ENCODE measurements around the gene PRKN. TPM values are rescaled to one million over a fixed set of nuclear protein-coding genes. Genes with fewer than 3 reads are reported as not detected.
"Not testable (repeated sequence)": the region's sequence is repeated elsewhere in the genome, so short reads cannot be mapped to it uniquely, and the experiment has no call there.

The PRKN gene
- total and polyA plus RNA-seq, 2 donors (not counting 1 experiment from before 2014, with no cell fraction given), result 0.43 to 4.6 TPM

- H2AFZ ChIP-seq (ENCODE audit: low read length), result no peak overlapping the region
- DNase-seq (ENCODE audit: low read depth in 2 of 2), result no peak
- no peak overlapping the region for H3K4me3 ChIP-seq (replicated peaks in 1 of 4; ENCODE audit: control extremely low read depth in 1 of 4, insufficient read depth in 1 of 4, low read depth in 3 of 4, low read length in 4 of 4)
- no peaks in the 10 kb centered on the region for H3K79me2 ChIP-seq (ENCODE audit: control insufficient read depth, insufficient read depth, low read length)
- no peaks in the 10 kb centered on the region for H3K27me3 ChIP-seq (ENCODE audit: control insufficient read depth, insufficient read depth, low read length)
- H3K9me3 ChIP-seq (ENCODE audit: control insufficient read depth, insufficient read depth, low read depth, low read length), result no peaks in the 10 kb centered on the region
- no peak overlapping the region for H3K9ac ChIP-seq (ENCODE audit: insufficient read depth, low read length)
- H3K36me3 ChIP-seq (ENCODE audit: control insufficient read depth, insufficient read depth, low read length), result no peaks in the 10 kb centered on the region
- no peaks in the 10 kb centered on the region for H3K4me1 ChIP-seq (ENCODE audit: control insufficient read depth, extremely low read depth, insufficient read depth, low read length)
- no peak overlapping the region for H3K4me2 ChIP-seq (ENCODE audit: extremely low read depth, insufficient read depth, low read length)
- no peaks in the 10 kb centered on the region for H4K20me1 ChIP-seq (ENCODE audit: control insufficient read depth, extremely low read depth, insufficient read depth, low read length)
- H3K27ac ChIP-seq (ENCODE audit: insufficient read depth, low read length), result no peak overlapping the region
- TF ChIP-seq, protein P1, sequence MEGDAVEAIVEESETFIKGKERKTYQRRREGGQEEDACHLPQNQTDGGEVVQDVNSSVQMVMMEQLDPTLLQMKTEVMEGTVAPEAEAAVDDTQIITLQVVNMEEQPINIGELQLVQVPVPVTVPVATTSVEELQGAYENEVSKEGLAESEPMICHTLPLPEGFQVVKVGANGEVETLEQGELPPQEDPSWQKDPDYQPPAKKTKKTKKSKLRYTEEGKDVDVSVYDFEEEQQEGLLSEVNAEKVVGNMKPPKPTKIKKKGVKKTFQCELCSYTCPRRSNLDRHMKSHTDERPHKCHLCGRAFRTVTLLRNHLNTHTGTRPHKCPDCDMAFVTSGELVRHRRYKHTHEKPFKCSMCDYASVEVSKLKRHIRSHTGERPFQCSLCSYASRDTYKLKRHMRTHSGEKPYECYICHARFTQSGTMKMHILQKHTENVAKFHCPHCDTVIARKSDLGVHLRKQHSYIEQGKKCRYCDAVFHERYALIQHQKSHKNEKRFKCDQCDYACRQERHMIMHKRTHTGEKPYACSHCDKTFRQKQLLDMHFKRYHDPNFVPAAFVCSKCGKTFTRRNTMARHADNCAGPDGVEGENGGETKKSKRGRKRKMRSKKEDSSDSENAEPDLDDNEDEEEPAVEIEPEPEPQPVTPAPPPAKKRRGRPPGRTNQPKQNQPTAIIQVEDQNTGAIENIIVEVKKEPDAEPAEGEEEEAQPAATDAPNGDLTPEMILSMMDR (conservative IDR thresholded peaks at IDR 0.05 in 1 of 2, IDR thresholded peaks at IDR 0.05 in 1 of 2; ENCODE audit: low read depth in 1 of 2, low read length in 2 of 2), result no peak
- TF ChIP-seq EZH2 (IDR thresholded peaks at IDR 0.05; ENCODE audit: low read length, missing control alignments), result no peak
These were observed 857.2 kb downstream of the PRKN start for GRCh38 chr6:161870236-161870901.

- TF ChIP-seq, protein P1 (conservative IDR thresholded peaks at IDR 0.05 in 1 of 2, IDR thresholded peaks at IDR 0.05 in 1 of 2; ENCODE audit: low read depth in 1 of 2, low read length in 2 of 2), result no peak
- no peak for TF ChIP-seq EZH2 (IDR thresholded peaks at IDR 0.05; ENCODE audit: low read length, missing control alignments)
- H3K4me2 ChIP-seq (ENCODE audit: extremely low read depth, insufficient read depth, low read length), result no peak overlapping the region
- H3K79me2 ChIP-seq (ENCODE audit: control insufficient read depth, insufficient read depth, low read length), result no peaks in the 10 kb centered on the region
- DNase-seq (ENCODE audit: low read depth in 2 of 2), result no peak
- no peak overlapping the region for H2AFZ ChIP-seq (ENCODE audit: low read length)
- H4K20me1 ChIP-seq (ENCODE audit: control insufficient read depth, extremely low read depth, insufficient read depth, low read length), result no peaks in the 10 kb centered on the region
- no peaks in the 10 kb centered on the region for H3K27me3 ChIP-seq (ENCODE audit: control insufficient read depth, insufficient read depth, low read length)
- H3K9me3 ChIP-seq (ENCODE audit: control insufficient read depth, insufficient read depth, low read depth, low read length), result no peaks in the 10 kb centered on the region
- H3K4me3 ChIP-seq (replicated peaks in 1 of 4; ENCODE audit: control extremely low read depth in 1 of 4, insufficient read depth in 1 of 4, low read depth in 3 of 4, low read length in 4 of 4), result no peak overlapping the region
- H3K4me1 ChIP-seq (ENCODE audit: control insufficient read depth, extremely low read depth, insufficient read depth, low read length), result no peaks in the 10 kb centered on the region
- H3K9ac ChIP-seq (ENCODE audit: insufficient read depth, low read length), result no peak overlapping the region
- H3K36me3 ChIP-seq (ENCODE audit: control insufficient read depth, insufficient read depth, low read length), result no peaks in the 10 kb centered on the region
- no peak overlapping the region for H3K27ac ChIP-seq (ENCODE audit: insufficient read depth, low read length)
These were observed 858.1 kb downstream of the PRKN start for GRCh38 chr6:161869491-161869890.

GRCh38 chr6:161866570-161866969 is 861.0 kb downstream of the PRKN start:
- TF ChIP-seq EZH2 (IDR thresholded peaks at IDR 0.05; ENCODE audit: low read length, missing control alignments), result no peak
- TF ChIP-seq, protein P1 (conservative IDR thresholded peaks at IDR 0.05 in 1 of 2, IDR thresholded peaks at IDR 0.05 in 1 of 2; ENCODE audit: low read depth in 1 of 2, low read length in 2 of 2), result no peak
- Histone ChIP-seq H3K4me3 (replicated peaks in 1 of 4; ENCODE audit: control extremely low read depth in 1 of 4, insufficient read depth in 1 of 4, low read depth in 3 of 4, low read length in 4 of 4) (no peak overlapping the region), H4K20me1 (ENCODE audit: control insufficient read depth, extremely low read depth, insufficient read depth, low read length) (no peaks in the 10 kb centered on the region), H3K27me3 (ENCODE audit: control insufficient read depth, insufficient read depth, low read length) (no peaks in the 10 kb centered on the region), H3K9ac (ENCODE audit: insufficient read depth, low read length) (no peak overlapping the region), H3K36me3 (ENCODE audit: control insufficient read depth, insufficient read depth, low read length) (no peaks in the 10 kb centered on the region), H2AFZ (ENCODE audit: low read length) (no peak overlapping the region), H3K27ac (ENCODE audit: insufficient read depth, low read length) (no peak overlapping the region), H3K4me2 (ENCODE audit: extremely low read depth, insufficient read depth, low read length) (no peak overlapping the region), H3K9me3 (ENCODE audit: control insufficient read depth, insufficient read depth, low read depth, low read length) (no peaks in the 10 kb centered on the region), H3K79me2 (ENCODE audit: control insufficient read depth, insufficient read depth, low read length) (no peaks in the 10 kb centered on the region), H3K4me1 (ENCODE audit: control insufficient read depth, extremely low read depth, insufficient read depth, low read length) (no peaks in the 10 kb centered on the region)
- DNase-seq (ENCODE audit: low read depth in 2 of 2), result no peak

DNA sequence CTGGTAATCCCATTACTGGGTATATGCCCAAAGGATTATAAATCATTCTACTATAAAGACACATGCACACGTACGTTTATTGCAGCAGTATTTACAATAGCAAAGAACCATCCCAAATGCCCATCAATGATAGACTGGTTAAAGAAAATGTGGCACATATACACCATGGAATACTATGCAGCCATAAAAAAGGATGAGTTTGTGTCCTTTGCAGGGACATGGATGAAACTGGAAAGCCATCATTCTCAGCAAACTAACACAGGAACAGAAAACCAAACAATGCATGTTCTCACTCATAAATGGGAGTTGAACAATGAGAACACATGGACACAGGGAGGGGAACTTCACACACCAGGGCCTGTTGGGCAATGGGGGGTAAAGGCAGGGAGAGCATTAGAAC is 866.5 kb downstream of the PRKN start:
- not testable (repeated sequence) for H3K4me1 ChIP-seq (ENCODE audit: control insufficient read depth, extremely low read depth, insufficient read depth, low read length); H3K36me3 ChIP-seq (ENCODE audit: control insufficient read depth, insufficient read depth, low read length); H3K9ac ChIP-seq (ENCODE audit: insufficient read depth, low read length); H3K4me3 ChIP-seq (replicated peaks in 1 of 4; ENCODE audit: control extremely low read depth in 1 of 4, insufficient read depth in 1 of 4, low read depth in 3 of 4, low read length in 4 of 4); H4K20me1 ChIP-seq (ENCODE audit: control insufficient read depth, extremely low read depth, insufficient read depth, low read length); H3K79me2 ChIP-seq (ENCODE audit: control insufficient read depth, insufficient read depth, low read length); H3K27ac ChIP-seq (ENCODE audit: insufficient read depth, low read length); H3K4me2 ChIP-seq (ENCODE audit: extremely low read depth, insufficient read depth, low read length); H3K27me3 ChIP-seq (ENCODE audit: control insufficient read depth, insufficient read depth, low read length); DNase-seq (ENCODE audit: low read depth in 2 of 2); H2AFZ ChIP-seq (ENCODE audit: low read length); H3K9me3 ChIP-seq (ENCODE audit: control insufficient read depth, insufficient read depth, low read depth, low read length)

Data from fibroblast of lung (primary cell).